ENCODE results near the gene MEX3B.

MEX3B gene

GRCh38 chr15:82045892-82046665, at the start of gene MEX3B:
MEX3B (minus strand) TSS chr15:82046018; CDS start chr15:82045705, 313 bp downstream.
- Histone ChIP-seq H3K27ac (ENCODE audit: low read depth, low read length) (peak within 1 kb of the TSS; percentile 80; the same call in 1 of the 2 replicates), H3K4me3 (ENCODE audit: low read depth, low read length) (peak within 1 kb of the TSS; percentile 92), H3K36me3 (ENCODE audit: control insufficient read depth, insufficient read depth, low read length) (no peaks in the 10 kb centered on the region), H3K4me1 (ENCODE audit: control insufficient read depth, insufficient read depth, low read length) (peaks cover 15% of the 10 kb centered on the region), H3K9ac (ENCODE audit: low read length) (peak within 1 kb of the TSS; percentile 72), H3K27me3 (ENCODE audit: control insufficient read depth, insufficient read depth, low read length) (peaks cover 51% of the 10 kb centered on the region), H3K9me3 (ENCODE audit: control insufficient read depth, insufficient read depth, low read depth, low read length) (no peaks in the 10 kb centered on the region)

- Histone ChIP-seq H3K4me3 (ENCODE audit: low read depth, low read length) (no peak overlapping the region), H3K27ac (ENCODE audit: low read depth, low read length) (no peak overlapping the region), H3K9me3 (ENCODE audit: control insufficient read depth, insufficient read depth, low read depth, low read length) (no peaks in the 10 kb centered on the region), H3K27me3 (ENCODE audit: control insufficient read depth, insufficient read depth, low read length) (no peaks in the 10 kb centered on the region), H3K36me3 (ENCODE audit: control insufficient read depth, insufficient read depth, low read length) (no peaks in the 10 kb centered on the region), H3K9ac (ENCODE audit: low read length) (no peak overlapping the region), H3K4me1 (ENCODE audit: control insufficient read depth, insufficient read depth, low read length) (peaks cover 2% of the 10 kb centered on the region; the same call in 1 of the 2 replicates)
These were observed 48.0 kb upstream of the MEX3B start for GRCh38 chr15:82093774-82094211.

- H3K36me3 ChIP-seq (ENCODE audit: control insufficient read depth, insufficient read depth, low read length), result no peaks in the 10 kb centered on the region
- H3K9ac ChIP-seq (ENCODE audit: low read length), result no peak overlapping the region
- no peaks in the 10 kb centered on the region for H3K9me3 ChIP-seq (ENCODE audit: control insufficient read depth, insufficient read depth, low read depth, low read length)
- peaks cover 7% of the 10 kb centered on the region for H3K4me1 ChIP-seq (ENCODE audit: control insufficient read depth, insufficient read depth, low read length)
- H3K27me3 ChIP-seq (ENCODE audit: control insufficient read depth, insufficient read depth, low read length), result no peaks in the 10 kb centered on the region
- no peak overlapping the region for H3K27ac ChIP-seq (ENCODE audit: low read depth, low read length)
- no peak overlapping the region for H3K4me3 ChIP-seq (ENCODE audit: low read depth, low read length)
These were observed 47.5 kb upstream of the MEX3B start for GRCh38 chr15:82093325-82093724.

GRCh38 chr15:82091636-82092140, 45.9 kb upstream of the MEX3B start:
- Histone ChIP-seq H3K9ac (ENCODE audit: low read length) (no peak overlapping the region), H3K27me3 (ENCODE audit: control insufficient read depth, insufficient read depth, low read length) (no peaks in the 10 kb centered on the region), H3K36me3 (ENCODE audit: control insufficient read depth, insufficient read depth, low read length) (no peaks in the 10 kb centered on the region), H3K4me3 (ENCODE audit: low read depth, low read length) (no peak overlapping the region), H3K4me1 (ENCODE audit: control insufficient read depth, insufficient read depth, low read length) (peaks cover 7% of the 10 kb centered on the region), H3K9me3 (ENCODE audit: control insufficient read depth, insufficient read depth, low read depth, low read length) (no peaks in the 10 kb centered on the region), H3K27ac (ENCODE audit: low read depth, low read length) (no peak overlapping the region)

GRCh38 chr15:82086243-82086995, 40.6 kb upstream of the MEX3B start:
- Histone ChIP-seq H3K9me3 (ENCODE audit: control insufficient read depth, insufficient read depth, low read depth, low read length) (no peaks in the 10 kb centered on the region), H3K4me1 (ENCODE audit: control insufficient read depth, insufficient read depth, low read length) (peaks cover 13% of the 10 kb centered on the region), H3K4me3 (ENCODE audit: low read depth, low read length) (no peak overlapping the region), H3K36me3 (ENCODE audit: control insufficient read depth, insufficient read depth, low read length) (no peaks in the 10 kb centered on the region), H3K27me3 (ENCODE audit: control insufficient read depth, insufficient read depth, low read length) (no peaks in the 10 kb centered on the region), H3K9ac (ENCODE audit: low read length) (no peak overlapping the region), H3K27ac (ENCODE audit: low read depth, low read length) (no peak overlapping the region)

DNA sequence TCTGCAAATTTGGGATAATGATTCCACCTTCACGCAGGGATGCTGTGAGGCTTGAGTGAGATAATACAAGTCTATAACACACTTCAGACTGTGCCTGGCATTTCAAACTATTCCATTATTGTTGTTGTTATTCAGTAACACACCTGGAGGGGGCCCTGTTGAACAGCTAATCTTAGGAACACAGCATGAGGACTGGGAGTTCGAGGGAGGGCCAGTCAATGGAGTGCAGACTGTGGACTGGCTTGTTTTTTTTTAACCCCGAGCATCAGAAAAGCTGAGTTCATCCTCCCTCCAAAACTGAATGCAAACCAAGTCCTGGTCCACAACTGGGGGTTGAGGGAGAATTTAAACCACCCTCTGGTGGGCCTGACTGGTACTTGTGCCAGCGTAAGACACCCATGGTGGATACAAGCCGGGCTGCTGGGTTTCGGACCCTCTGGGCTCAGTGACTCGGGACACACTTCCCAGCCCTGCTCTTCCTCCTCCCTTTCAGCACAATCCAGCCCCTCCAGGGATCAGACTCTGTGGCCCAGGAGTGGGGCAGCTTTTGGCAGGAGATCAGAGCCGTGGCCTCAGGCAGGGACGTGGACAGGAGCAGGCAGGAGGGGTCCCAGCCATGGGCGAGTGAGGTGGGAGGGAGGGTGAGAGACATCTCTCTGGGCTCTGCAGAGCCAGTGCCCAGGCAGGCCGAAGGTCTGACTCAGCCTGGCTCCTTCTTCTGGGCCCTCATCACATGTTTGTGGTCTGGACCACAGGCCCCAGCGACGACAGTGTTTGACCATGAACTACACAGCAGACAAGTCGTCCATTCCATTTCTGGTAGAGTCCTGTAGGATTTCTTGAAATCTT, 36.3 kb upstream of the MEX3B start:
- Histone ChIP-seq H3K9me3 (ENCODE audit: control insufficient read depth, insufficient read depth, low read depth, low read length) (no peaks in the 10 kb centered on the region), H3K9ac (ENCODE audit: low read length) (no peak overlapping the region), H3K4me1 (ENCODE audit: control insufficient read depth, insufficient read depth, low read length) (peaks cover 5% of the 10 kb centered on the region; the same call in 1 of the 2 replicates), H3K4me3 (ENCODE audit: low read depth, low read length) (no peak overlapping the region), H3K36me3 (ENCODE audit: control insufficient read depth, insufficient read depth, low read length) (no peaks in the 10 kb centered on the region), H3K27ac (ENCODE audit: low read depth, low read length) (no peak overlapping the region), H3K27me3 (ENCODE audit: control insufficient read depth, insufficient read depth, low read length) (no peaks in the 10 kb centered on the region)

DNA sequence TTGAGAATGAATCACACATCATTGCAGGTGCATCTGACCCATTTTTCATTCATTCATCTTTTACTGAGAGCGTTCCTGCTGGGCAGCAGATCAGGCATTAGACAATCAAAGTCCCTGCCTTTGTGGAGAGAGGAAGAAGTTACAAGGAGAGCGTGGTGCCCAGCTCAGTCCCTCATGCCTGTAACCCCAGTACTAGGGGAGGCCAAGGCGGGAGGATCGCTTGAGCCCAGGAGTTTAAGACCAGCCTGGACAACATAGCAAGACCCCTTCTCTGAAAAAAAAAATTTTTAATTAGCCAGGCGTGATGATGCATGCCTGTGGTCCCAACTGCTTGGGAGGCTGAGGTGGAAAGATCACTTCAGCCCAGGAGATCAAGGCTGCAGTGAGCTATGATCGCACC, 35.0 kb upstream of the MEX3B start:
- Histone ChIP-seq H3K36me3 (ENCODE audit: control insufficient read depth, insufficient read depth, low read length) (no peaks in the 10 kb centered on the region), H3K27ac (ENCODE audit: low read depth, low read length) (no peak overlapping the region), H3K4me1 (ENCODE audit: control insufficient read depth, insufficient read depth, low read length) (peaks cover 5% of the 10 kb centered on the region; the same call in 1 of the 2 replicates), H3K27me3 (ENCODE audit: control insufficient read depth, insufficient read depth, low read length) (no peaks in the 10 kb centered on the region), H3K9me3 (ENCODE audit: control insufficient read depth, insufficient read depth, low read depth, low read length) (no peaks in the 10 kb centered on the region), H3K9ac (ENCODE audit: low read length) (no peak overlapping the region), H3K4me3 (ENCODE audit: low read depth, low read length) (no peak overlapping the region)

GRCh38 chr15:82079736-82080135, 33.9 kb upstream of the MEX3B start:
- H3K27ac ChIP-seq (ENCODE audit: low read depth, low read length), result no peak overlapping the region
- no peaks in the 10 kb centered on the region for H3K9me3 ChIP-seq (ENCODE audit: control insufficient read depth, insufficient read depth, low read depth, low read length)

DNA sequence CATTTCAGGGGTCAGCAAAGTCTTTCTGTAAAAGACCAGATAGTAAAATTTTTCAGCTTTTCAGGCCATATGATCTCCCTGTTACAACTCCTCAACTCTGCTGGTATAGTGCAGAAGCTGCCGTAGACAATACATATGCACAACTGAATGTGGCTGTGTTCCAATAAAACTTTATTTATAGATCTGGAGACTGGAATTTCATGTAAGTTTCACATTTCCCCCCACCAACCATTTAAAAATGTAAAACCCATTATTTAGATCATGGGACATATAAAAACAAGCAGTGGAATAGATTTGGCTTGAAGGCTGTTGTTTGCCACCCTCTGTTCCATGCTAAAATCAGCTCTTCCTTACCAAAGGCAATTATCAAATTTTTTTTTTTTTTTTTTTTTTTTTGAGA, 28.8 kb upstream of the MEX3B start:
- H3K9ac ChIP-seq (ENCODE audit: low read length), result no peak overlapping the region
- H3K27ac ChIP-seq (ENCODE audit: low read depth, low read length), result no peak overlapping the region
- no peaks in the 10 kb centered on the region for H3K9me3 ChIP-seq (ENCODE audit: control insufficient read depth, insufficient read depth, low read depth, low read length)
- H3K4me3 ChIP-seq (ENCODE audit: low read depth, low read length), result no peak overlapping the region
- peaks cover 7% of the 10 kb centered on the region; the same call in 1 of the 2 replicates for H3K4me1 ChIP-seq (ENCODE audit: control insufficient read depth, insufficient read depth, low read length)
- H3K36me3 ChIP-seq (ENCODE audit: control insufficient read depth, insufficient read depth, low read length), result no peaks in the 10 kb centered on the region
- no peaks in the 10 kb centered on the region; the same call in 1 of the 2 replicates for H3K27me3 ChIP-seq (ENCODE audit: control insufficient read depth, insufficient read depth, low read length)

More at GRCh38 chr15:82079736-82080135, 33.9 kb upstream of the MEX3B start:
- Histone ChIP-seq H3K36me3 (ENCODE audit: control insufficient read depth, insufficient read depth, low read length) (no peaks in the 10 kb centered on the region), H3K27me3 (ENCODE audit: control insufficient read depth, insufficient read depth, low read length) (no peaks in the 10 kb centered on the region), H3K9ac (ENCODE audit: low read length) (no peak overlapping the region), H3K4me1 (ENCODE audit: control insufficient read depth, insufficient read depth, low read length) (peaks cover 5% of the 10 kb centered on the region; the same call in 1 of the 2 replicates), H3K4me3 (ENCODE audit: low read depth, low read length) (no peak overlapping the region)

DNA sequence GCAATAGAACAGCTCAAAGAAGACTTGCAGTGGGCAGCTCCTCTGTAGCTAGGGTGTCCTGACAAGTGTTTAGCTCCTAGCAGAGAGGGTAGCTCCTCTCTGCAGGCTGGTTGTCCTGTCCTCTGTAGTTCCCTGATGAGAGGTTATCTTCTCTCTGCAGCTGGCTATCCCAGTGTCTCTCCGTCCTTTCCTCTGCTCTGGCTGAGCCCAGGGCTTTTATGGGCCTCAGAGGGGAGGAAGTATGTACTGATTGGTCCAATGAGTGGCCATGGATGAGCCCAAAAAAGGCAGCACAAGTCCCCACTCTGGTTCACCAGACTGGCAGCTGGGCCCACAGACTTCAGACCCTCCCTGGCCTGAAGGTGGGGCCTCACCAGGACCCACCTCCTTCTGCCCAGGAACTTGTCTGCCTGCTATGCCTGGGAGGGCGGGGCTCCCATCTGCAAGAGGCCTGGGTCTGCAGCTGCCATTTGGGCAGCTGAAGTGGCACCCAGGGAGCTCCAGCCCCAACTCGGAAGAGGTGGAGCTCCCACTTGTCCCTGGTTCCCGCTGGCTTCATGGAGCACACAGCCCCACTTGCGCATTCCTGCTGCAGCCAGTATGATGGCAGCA, 27.2 kb upstream of the MEX3B start:
- Histone ChIP-seq H3K27me3 (ENCODE audit: control insufficient read depth, insufficient read depth, low read length) (no peaks in the 10 kb centered on the region; the same call in 1 of the 2 replicates), H3K27ac (ENCODE audit: low read depth, low read length) (no peak overlapping the region), H3K9me3 (ENCODE audit: control insufficient read depth, insufficient read depth, low read depth, low read length) (no peaks in the 10 kb centered on the region), H3K4me3 (ENCODE audit: low read depth, low read length) (no peak overlapping the region), H3K9ac (ENCODE audit: low read length) (no peak overlapping the region), H3K4me1 (ENCODE audit: control insufficient read depth, insufficient read depth, low read length) (peaks cover 7% of the 10 kb centered on the region; the same call in 1 of the 2 replicates), H3K36me3 (ENCODE audit: control insufficient read depth, insufficient read depth, low read length) (no peaks in the 10 kb centered on the region)

All from HUES6 (cell line).